Measurements from ENCODE around the gene NSF.
"Not testable (repeated sequence)": the region's sequence is repeated elsewhere in the genome, so short reads cannot be mapped to it uniquely, and the experiment has no call there.

NSF gene

DNA sequence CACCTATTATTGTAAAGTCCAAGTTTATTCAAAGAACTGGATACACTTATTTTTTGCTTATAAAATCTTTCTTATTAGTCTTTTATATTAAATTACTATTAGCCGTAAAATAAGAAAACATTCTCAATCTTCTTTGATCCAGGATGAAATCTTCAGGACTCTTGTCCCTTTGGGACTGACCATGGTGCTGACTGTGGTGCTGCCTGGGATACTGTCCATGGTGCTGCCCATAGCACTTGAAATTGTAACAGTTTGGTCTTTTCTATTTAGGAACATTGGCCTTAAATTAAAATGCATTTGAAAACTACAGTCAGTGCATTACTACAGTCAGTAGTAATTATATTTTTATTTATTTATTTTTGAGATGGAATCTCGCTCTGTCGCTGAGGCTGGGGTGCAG lies 41.7 kb downstream of the NSF start:
- not testable (repeated sequence) for DNase-seq

DNA sequence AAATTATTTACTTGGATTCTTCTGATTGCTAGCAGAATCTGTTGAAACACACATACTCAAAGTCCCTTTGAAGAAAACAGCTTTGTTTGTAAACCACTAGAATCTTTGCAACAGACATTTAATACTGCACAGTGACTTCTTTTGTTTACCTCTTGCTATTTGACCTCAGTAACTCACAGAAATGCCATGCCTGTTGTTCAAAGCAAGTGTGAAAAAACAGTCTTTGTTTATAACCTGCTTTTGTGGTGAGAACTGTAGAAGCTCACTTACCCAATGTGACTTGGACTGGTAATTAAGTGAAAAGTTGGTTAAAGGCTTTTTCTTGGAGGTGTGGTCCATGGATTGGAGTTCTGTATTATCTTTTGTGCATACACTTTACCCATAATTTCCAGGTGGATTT lies 44.4 kb downstream of the NSF start:
- DNase-seq = not testable (repeated sequence)

DNA sequence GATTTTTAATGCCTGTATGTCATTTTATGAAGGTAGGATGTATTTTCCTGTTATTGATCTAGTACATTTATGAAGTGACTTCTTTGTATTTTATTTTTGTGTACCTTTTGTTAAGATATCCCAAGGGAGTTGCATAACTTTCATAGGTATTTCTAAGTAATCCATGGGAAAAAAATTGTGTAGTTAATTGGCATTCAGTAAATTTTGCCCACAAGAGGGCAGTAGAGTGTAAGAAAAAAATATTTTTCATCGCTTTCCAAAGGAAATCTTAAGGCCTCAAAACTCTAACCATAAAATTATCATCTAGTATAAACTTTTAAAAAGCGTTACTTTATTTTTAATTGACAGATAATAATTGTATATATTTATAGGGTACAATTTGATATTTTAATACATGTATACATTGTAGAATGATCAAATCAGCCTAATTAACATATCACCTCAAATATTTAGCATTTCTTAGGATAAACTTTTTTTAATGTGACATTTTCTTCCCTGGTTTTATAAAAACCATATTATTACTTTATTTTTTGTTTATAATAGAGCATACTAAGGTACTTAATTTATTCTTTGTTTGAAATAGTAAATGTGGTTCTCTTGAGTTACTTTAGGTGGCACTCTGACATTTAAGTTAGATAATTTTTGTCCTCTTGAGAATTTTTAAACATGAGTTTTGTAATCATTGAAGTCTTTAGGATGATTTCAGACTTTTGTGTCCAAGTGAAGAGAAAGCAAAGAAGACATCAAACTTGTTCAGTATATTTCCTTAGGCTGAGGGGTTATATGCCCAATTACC lies 51.6 kb downstream of the NSF start:
- DNase-seq = not testable (repeated sequence)

DNA sequence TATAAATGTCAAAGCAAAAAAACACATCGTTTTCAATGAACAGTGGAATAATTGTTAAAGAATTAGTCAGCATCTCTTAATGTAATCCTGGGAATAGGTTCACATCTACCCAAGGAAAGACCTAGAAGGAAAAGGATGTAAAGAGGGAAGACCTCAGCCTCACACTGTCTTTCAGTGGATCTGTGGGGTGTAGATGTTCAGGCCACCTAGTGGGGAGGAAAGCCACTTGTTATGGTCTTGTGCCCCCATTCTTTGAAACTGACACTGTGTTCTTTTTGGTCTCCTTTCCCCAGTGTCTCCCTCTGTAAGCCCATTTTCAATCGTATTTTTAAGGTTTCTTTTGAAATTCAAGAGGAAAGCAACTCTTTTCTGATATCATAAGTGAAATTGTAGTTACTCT lies 56.8 kb downstream of the NSF start:
- not testable (repeated sequence) for DNase-seq

DNA sequence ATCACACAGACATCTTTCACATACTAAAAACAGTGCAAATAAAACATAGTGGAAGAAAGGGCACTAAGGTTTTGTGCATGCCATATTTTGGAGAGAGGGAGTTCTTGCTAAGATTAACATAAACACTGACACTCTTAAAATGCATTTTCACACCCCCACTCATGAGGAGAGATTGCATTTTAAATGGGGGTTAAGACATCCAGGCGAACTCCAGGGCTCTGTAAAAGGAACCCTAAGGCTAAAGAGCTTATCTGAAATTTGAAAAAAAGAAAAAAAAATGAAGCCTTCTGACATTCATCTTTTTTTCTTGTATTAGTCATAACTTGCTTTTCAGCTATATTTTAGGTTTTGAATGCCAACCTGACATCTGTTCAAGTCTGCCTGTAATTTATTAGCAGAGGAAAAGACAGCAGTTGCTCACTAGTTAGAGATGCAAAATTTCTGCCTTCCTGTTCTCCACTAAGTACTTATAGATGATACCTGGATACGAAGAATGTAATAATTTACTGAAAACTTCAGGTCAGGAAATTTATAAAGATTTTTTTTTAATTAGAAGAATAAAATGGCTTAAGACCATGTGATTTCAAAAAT lies 57.3 kb downstream of the NSF start:
- not testable (repeated sequence) for DNase-seq

DNA sequence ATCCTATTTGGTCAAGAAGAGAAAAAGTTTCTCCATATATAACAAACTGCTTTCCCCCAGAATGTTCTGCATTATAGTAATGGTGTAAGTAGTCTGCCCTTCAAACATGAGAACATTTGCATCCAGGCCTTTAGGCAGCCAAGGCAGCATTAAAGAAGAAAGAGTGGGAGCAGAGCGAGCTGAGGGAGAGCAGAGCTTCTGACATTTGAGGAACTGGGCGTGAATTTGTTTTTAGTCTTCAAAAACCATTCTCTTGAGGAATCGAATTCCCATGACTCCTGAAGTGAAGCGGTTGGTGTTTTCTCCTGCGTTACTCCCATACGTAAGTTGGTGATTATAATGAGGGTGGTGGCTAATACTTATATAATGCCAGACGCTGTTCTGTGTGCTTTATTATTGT lies 58.8 kb downstream of the NSF start:
- DNase-seq = not testable (repeated sequence)

DNA sequence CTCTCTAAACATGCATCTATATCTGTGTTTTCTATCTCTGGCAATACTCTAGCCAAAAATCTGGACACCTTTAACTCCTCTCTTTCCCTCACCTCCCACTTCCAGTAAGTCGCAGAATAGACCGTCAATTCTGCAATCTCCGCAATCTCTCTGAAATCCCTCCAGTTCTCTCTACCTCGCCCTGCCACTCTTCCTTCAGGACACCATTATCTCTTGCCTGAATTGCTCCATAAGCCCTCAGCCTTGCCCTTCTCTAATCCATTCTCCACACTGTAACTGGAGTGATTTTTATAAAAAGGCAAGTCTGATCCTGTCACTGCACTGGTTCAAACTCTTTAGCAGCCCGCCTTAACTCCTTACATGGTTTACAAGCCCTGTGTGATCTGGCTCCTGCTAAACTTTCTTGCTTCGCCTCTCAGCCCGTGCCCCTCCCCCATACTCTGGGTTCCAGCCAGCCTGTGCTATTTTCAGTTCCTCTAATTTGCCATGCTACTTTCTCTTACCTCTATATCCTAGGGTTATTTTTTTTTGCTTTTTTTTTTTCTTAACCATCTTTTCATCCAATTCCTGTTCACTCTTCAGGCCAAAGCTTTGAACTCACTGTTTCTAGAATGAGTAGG lies 61.7 kb downstream of the NSF start:
- DNase-seq = not testable (repeated sequence)

DNA sequence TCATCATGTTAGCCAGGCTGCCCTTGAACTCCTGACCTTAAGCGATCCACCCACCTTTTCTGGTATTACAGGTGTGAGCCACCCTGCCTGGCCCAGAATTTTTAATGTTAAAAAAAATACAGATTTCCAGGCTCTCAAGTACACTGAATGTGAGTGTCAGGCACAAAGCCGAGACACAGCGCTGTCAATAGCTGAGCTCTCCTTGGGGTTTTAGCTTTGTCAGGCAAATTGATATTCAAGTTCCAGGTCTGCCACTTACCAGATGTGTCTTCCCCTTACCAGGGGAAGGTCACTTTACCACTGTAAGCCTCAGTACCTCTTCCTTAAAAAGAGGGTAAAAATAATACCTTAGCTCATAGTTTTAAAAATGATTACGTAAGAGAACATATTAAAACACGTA lies 67.8 kb downstream of the NSF start:
- DNase-seq = not testable (repeated sequence)

DNA sequence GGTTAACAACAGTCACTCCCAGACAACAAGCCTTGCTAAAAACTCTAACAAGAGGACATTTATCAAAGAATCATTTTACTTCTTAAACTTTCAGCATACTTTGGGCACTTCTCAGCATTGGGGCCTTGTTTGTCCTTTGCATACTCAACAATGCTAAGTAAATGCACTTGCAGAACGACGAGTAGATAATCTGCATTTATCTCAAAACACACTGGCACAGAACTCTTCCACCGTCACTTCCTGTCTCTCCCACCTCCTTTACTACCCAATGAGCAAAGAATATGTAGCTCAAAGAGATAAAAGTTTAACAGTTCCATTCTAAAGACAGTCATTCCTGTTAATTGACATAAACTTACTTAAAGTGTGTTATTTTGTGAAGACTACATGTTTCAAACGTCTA lies 69.2 kb downstream of the NSF start:
- not testable (repeated sequence) for DNase-seq

DNA sequence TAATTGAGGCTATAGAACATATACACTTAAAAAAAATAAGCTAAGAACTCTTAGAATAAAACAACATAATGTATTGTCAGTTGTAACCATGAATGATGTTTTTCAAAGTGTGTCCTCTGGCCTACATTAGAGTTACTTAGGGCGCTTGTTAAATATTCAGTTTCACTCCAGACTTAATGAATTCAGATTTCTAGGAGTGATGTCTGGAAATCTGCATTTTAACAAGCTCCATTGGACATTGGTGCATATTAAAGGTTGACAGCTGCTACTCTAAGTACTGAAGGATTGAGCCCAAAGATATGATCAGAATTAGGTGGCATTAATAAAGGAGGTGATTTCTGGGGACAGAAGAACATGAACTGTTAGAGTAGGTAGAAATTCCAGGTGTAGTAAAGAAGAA lies 72.7 kb downstream of the NSF start:
- DNase-seq = not testable (repeated sequence)

DNA sequence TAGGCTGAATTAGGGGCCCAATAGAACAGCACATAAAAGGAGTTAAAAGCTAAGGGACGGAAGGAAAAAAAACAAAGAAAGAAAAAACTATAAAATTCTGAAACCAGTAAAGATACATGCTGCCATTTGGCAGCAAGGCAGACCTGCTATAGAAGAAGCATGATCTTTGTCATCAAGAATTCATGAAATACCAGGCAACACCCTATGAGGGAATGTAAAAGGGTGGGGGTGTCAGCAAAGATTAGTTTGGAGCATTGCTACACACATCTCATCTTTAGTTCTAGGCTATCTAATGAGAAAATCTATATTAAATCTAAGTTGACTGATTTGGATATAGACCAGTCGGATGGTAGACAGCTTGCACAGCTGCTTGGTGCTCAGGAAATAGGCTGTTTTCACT lies 73.1 kb downstream of the NSF start:
- not testable (repeated sequence) for DNase-seq

DNA sequence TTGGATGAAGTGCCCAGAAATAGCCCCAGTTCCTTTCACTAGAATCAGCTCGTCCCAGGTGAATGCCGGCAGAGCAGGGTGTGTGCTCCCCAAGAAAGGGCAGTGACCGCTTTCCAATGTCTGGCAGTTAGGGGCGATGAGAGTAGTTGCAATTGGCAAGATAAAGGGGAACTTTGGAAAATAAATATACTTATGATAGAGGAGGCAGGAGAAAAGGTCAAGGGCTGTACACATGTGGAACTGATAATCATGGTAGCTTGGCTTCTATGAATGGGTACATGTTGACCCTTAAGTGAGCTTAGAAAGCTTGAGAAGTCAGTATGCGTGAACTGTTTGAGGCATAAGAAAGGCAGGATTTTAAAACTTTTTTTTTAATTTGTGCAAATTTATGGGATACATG lies 75.5 kb downstream of the NSF start:
- DNase-seq = not testable (repeated sequence)

DNA sequence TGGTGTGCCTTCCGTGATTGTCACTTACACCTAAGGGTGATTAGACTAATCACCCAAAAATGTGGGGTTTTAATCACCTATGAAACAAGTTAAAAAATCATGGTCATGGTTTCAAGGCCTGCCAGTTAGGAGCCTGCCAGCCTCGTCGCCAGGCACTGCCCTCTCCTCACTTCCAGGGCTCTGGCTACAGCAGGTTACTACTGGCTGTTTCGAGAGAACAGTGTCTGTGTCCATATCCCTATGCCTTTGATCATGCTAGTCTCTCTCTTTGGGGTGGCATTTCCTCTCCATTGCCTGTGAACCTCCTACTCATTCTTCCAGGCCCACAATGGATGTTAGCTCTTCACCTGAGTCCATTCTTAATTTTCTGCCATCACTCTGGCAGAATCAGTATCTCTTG lies 80.3 kb downstream of the NSF start:
- DNase-seq = not testable (repeated sequence)

DNA sequence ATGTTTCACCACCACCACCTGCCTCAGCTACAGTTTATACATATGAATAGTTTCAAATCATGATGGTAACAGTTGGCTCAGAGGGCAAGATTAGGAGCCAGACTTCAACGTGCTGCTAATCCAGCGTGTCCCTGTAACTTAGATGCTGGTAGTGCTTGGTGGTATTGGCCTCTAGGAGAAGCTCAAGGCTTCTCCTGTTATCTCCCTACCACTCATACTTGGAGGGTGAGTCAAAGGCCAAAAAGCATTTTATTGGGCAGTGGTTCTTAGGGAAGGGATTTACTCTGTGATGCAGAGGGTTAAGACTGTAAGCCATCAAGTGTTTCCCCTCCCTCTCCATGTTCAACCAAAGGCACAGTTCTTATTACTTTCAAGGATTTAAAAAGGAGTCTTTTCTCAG lies 82.3 kb downstream of the NSF start:
- DNase-seq = not testable (repeated sequence)

DNA sequence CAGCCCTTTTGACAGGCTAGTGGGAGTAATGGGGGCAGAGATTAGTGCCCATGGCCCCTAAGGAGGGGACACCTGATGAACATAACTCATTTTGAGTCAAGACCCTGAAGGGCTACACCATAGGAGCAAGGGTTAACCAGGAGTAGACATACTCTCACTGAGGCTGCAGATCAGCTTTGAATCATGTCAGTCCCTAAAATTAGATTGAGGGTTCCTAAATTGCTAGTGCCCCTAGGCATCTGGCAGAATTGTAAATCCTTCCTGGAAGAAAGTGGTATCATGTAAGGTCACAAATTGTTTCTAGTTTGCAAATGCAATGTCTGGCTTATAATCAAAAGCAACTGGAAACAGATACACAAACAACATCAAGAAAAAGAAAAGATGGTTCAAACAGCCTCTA lies 87.3 kb downstream of the NSF start:
- DNase-seq = not testable (repeated sequence)

DNA sequence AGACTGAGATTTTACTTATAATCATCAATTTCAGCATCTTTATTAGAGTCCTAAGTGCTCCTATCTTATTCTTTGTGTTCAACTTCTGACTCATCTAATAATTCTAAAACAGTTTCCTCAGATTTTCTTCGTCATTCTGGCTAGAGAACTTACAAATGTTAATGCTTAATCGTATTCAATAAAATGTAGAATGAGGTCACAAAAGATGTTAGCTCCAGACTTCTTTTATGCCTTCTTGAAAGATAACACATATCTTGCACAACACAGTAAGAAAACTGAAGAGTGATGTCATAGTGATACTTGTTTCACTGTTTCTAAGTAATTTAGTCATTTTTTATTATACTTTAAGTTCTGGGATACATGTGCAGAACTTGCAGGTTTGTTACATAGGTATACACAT lies 93.2 kb downstream of the NSF start:
- DNase-seq = not testable (repeated sequence)

DNA sequence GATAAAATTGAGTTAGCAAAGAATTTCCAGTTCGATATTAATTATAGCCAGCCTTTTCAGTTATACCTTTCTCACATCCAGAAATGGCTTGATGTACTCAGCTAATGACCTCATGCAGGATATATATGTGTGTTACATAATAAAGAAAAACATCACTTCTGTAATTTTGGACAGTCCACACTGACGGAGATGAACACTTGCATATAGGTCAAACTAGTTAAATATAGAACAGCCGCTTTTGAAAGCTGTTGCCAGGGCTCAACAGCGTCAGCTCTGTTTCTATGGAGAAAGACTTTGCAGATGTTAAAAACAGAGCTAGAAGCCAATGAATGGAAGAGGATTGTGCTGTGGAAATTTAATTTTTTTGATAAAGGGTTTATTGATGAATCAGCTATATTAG lies 94.8 kb downstream of the NSF start:
- not testable (repeated sequence) for DNase-seq

DNA sequence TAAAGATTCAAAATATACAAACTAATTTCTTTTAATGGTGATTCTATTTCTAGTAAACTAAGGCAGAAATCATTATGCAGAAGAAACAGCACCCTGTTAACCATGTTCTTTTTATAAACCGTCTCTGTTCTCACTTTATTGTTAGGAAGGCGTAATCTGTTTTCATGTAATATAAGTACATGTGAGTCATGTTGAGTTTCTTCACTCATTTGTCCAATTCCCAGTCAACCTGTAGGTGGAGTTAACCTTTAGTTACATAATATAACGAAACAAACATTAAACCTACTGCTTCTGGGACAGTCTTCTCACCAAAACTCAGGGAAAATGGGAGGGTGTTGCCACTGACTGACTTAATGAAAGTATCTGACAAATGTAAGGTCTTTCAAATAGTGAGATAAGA lies 101.7 kb downstream of the NSF start:
- not testable (repeated sequence) for DNase-seq

DNA sequence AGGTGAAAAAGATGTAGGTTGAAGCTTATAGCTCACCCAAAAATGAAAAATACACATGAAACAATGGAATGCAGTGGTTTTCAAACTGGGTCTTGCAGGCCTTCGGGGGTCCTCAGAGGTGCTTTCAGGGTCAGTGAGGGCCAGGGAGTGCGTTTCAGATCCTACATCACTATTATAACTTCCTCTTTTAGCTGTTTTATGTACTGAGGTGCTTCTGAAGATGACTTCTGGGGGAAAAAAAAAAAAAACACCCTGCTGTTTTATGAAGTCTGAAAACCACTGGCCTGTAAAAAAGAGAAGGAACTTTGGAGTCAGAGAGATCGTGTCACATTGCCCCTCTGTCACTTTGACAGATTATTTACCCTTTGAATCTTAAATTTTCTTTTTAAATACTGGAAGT lies 102.8 kb downstream of the NSF start:
- DNase-seq = not testable (repeated sequence)

DNA sequence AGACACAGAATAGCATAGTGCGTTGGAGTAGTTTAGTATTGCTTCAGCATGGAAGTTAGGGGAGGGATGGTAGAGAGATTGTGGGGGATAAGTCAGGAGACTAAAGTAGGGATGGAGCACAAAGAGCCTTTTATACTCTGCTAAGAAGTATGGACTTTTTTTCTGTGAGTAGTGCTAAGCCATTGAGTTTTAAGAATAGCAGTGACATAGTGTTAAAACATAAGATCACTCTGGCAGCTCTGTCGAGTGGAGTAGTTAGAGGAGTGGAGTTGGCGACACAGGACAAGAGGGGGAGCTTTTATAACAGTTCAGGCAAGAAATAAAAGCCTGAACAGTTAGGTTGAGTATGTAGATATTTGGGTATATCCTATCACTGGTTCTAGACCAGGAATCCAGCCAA lies 106.1 kb downstream of the NSF start:
- not testable (repeated sequence) for DNase-seq

DNA sequence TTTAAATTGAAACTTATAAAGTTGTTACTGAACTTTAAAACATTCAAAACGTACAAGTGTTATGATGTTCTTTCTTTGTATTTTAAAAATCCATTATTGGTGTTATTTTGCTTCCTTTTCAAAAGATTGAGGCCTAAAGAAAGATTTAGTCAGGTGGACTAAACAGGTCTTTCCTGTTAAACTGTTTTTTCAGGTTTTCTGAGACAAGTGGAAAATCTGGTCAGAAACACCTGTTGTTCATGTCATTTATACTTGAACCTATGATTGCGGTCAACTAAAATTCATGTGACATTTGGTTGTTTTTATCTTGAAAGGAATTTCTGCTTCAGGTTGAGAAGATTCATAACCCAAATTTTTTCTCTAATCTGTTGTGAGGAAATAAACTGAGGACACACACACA lies 108.5 kb downstream of the NSF start:
- not testable (repeated sequence) for DNase-seq

DNA sequence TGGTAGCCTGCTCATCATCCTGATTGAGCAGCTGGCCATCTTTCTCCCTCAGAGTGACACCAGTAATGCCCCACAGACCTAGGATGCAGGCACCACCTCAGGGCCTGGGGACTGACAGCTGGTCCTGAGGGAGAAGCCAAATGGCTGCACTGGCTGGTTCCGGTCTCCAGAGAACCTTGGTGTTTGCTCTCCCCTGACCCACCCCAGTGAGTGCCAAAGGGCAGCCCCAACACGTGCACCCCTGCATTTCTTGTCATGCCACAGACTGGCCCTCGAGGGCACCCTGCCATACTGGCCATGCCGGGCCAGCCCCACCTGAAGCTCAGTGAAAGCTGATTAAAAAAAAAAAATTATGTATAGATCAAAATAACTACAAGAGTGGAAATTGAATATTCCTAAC lies 127.5 kb downstream of the NSF start:
- DNase-seq = no peak

DNA sequence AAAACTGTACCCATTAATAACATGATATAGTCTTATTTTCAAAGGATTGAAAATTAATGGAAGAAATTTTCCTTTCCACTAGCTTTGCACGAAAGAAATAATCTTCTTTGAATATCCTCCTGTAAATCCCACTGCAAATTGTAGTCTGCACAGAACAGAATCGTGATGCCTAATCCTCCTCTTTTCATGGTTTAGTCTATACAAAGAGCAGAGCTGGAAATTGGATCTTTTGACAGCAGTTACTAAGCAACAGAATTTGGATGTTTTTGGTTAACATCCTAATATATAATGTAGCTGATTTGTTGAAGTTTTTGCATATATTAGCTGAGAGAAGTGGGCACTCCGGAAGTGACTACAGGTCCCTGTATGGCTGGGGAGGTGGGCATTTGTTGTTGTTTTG lies 129.4 kb downstream of the NSF start:
- DNase-seq = no peak

DNA sequence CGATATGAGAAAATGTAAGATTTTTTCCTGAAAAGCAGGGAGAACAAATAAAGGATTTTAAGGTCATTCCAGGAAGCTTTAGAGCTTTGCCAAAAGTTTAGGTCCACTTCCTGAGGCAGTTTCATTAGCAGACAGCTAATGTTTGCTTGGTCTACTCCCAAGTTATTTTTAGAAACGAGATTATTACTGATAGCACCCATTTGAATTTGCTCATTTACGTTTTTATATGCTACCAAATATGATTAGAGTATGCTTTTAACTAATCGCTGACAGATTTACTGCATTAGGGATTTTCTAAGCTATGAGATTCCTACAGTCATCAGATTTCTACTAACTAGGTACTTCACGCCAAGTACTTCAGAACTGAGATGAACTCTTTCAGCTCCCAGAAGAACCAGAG lies 129.9 kb downstream of the NSF start:
- no peak for DNase-seq
